ENCODE measurements around the gene WWC1.

The WWC1 gene

DNA sequence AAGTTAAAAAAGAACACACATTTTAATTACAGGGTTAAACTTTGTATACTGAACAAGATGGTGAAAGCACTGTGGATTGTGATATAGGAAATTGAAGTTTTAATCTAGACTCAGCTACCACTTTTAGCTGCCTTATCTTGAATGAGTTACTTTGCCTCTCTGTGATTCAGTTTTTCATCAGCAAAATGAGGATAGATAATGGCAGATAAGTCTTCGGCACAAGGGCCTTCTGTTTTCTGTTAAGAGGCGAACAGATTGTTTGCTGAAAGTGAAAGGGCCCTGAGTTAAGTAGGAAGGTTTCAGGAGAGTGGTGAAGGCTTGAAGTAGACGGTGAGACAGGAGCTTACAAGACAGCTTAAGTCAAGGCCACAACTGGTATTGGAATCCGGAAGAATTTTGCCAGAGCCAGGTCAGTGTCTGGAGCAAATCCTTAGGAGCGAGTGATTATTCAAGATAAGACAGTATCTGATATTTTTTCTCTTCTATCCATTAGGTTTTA is 202.7 kb downstream of the WWC1 start:
- no peak overlapping the region for H3K27ac ChIP-seq
- TF ChIP-seq, protein P1, sequence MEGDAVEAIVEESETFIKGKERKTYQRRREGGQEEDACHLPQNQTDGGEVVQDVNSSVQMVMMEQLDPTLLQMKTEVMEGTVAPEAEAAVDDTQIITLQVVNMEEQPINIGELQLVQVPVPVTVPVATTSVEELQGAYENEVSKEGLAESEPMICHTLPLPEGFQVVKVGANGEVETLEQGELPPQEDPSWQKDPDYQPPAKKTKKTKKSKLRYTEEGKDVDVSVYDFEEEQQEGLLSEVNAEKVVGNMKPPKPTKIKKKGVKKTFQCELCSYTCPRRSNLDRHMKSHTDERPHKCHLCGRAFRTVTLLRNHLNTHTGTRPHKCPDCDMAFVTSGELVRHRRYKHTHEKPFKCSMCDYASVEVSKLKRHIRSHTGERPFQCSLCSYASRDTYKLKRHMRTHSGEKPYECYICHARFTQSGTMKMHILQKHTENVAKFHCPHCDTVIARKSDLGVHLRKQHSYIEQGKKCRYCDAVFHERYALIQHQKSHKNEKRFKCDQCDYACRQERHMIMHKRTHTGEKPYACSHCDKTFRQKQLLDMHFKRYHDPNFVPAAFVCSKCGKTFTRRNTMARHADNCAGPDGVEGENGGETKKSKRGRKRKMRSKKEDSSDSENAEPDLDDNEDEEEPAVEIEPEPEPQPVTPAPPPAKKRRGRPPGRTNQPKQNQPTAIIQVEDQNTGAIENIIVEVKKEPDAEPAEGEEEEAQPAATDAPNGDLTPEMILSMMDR (conservative IDR thresholded peaks at IDR 0.05), result no peak

DNA sequence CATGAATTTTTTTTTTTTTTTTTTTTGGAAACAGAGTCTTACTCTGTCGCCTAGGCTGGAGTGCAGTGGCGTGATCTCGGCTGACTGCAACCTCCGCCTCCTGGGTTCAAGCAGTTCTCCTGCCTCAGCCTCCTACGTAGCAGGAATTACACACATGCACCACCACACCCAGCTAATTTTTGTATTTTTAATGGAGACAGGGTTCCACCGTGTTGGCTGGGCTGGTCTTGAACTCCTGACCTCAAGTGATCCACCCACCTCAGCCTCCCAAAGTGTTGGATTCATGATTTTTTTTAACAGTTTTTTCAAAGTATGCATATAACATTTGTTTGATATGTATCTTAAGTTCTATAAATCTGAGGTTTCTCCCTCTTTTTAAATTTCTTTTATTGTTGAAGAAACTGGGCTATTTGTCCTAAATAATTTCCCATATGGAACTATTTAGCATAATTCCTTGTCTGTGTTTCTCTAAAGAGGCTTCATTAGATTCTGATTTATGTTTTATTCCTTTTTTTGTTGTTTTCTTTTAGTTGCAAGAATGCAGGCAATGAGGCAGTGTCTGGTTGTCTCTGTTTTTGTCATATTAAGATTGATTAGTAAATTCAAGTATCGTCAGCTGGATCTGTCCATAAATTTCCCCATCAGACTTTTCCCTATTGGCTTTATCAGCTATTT is 211.3 kb downstream of the WWC1 start:
- TF ChIP-seq, protein P1 (conservative IDR thresholded peaks at IDR 0.05), result no peak
- H3K27ac ChIP-seq, result no peak overlapping the region

DNA sequence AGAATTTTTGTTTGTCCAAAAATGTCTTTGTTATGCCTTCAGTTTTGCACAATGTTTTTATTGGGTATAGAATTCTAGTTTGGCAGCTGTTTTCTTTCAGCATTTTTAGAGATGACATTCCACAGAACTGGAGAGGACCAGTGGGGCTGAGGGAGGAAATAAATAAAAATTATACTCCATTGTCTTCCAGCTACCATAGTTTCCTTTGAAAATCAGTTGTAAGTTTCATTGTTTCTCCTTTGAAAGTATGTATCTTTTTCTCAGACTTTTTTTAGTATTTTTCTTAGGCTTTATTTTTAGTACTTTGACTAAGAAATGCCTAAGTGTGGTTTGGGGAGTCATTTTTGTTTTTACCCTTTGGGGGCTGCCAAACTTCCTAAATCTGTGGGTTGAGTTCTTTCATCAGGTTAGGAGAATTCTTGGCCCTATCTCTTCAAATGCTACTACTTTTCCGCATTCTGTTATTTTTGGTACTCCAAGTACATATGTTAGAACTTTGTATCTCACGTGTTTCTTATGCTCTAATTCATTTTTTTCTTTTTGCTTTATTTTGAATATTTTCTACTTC is 222.5 kb downstream of the WWC1 start:
- TF ChIP-seq, protein P1 (conservative IDR thresholded peaks at IDR 0.05), result no peak
- H3K27ac ChIP-seq, result no peak overlapping the region
